NOMO-1 treated with dmso at 0.1 percent for 144 hours (cell line): ENCODE measurements around the gene SCARB1.

Experiments used
- DNase-seq: peaks from one replicate; lab custom pipeline; 2025; ENCODE audit not compliant: unreplicated experiment; lab: John Stamatoyannopoulos, UW

Gene SCARB1

DNA sequence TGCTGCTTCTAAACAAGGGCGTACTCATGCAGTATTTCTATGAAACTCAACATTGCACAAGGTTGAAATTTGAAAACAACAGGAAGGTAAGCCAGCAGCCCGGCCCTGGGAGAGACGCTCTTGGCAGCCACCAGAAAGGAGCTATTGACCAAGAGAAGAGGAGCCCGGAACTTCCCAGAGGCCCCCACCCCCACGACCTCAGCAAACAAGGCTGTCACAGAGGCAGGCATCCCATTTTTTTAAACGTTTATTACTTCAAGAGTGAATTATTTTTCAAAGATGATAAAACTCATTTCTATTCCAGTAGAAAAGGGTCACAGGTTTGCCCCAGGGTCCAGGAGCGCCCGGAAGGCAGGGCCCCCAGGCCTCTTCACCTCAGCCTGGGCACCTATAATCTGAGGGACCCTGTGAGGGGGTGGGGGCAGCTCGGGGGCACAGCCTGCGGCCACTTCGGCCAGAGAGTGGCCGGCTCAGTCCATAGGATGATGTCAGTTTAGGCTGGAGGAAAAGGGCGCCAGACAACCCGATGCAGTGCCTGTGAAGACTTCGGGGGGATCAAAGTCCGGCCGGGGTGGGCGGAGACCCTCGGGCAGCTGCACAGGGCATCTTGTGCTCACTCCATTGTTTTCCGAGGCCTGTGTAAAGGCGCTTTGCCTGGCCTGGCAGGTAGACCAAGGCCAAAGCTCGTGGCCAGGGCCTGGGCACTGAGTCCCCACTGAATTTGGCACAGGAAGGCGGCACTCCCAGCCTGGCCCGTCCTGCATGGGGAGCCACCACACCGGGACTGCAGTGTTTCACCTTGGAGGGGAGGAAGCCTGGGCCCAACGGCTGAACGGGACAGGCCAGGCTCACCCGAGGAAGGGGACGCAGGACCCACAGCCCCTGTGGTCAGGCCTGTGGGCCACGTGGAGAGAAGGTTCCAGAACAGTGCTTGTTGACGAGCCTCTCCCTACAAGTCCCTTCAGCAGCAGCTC, 86.0 kb downstream of the SCARB1 start:
- no peak for DNase-seq

DNA sequence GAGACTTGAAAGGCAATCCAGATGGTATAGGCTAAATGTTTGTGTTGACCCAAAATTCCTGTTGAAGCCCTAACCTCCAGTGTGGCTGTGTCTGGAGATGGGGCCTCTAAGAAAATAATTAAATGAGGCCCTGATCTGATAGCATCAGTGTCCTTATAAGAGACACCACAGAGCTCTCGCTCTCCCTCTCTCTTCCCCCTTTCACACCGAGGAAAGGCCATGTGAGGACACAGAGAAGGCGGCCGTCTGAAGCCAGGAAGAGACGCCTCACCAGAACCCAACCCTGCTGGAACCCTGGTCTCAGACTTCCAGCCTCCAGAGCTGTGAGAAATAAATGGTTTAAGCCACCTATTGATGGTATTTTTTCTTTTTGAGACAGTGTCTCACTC, 87.5 kb downstream of the SCARB1 start:
- DNase-seq, result no peak

DNA sequence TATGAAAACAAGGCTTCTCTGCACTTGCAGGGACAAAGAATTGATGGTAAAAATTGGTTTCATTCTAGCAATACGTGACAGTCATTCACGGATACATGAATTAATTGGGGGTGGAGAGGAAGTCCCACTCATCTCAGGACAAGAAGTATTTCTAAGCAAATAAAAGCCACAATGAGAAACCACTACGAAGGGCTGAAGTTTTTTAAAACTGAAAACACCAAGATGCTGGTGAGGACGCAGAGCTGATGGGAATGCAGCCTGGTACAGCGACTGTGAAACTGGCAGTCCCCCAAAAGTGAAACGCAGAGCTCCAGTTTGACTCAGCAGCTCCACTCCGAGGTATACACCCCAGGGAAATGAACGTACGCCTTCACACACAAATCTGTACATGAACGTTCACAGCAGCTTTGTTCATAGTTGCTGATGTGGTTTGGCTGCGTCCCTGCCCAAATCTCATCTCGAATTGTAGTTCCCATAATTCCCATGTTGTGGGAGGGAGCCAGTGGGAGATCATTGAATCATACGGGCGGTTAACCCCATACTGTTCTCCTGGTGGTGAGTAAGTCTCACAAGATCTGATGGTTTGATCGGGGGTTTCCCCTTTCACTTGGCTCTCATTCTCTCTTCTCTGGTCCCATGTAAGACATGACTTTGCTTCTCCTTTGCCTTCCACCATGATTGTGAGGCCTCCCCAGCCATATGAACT, 89.0 kb downstream of the SCARB1 start:
- peak; percentile 55 for DNase-seq

GRCh38 chr12:124774054-124774461, 89.6 kb downstream of the SCARB1 start:
- peak; percentile 73 for DNase-seq

DNA sequence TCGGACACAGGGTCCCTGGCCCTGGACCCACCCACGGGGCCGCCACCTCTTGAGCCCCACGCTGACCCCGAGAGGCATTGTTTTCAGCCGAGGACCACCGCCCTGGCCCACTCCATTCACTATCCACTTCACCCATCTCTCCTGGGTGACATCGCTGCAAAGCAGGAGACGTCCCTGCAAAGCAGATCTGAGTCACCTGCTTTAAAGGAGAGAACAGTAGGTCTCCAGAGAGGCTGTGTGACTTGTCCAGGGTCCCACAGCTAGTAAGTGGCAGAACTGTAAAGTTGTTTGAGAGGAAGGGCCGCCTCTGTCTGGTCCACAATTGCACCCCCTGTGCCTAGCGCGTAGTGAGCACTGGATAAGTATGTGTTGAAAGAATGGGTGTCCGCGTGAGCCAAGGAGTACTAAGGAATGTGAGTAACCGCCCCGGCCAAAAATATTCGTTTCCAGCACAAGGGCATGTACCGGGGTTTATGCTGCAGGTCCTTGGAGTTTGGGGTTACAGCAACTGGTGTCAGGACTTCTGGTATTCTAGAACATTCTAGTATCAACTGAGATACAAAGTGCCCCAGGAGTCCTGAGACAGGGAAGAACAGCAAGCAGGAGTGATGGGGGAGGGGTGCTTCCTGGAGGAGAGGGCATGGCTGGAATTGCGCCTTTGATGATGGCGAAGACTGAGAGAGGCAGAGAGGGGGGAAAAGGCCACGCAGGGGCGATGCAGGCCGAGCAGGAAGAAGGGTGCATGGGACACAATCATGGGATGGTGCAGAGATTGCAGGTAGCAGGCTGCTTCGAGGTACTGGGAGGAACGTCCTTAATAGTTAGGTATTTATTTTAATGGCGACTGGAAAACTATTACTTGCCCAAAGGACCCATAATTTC, 91.1 kb downstream of the SCARB1 start:
- no peak for DNase-seq

GRCh38 chr12:124771462-124772288, 92.0 kb downstream of the SCARB1 start:
- peak; percentile 68 for DNase-seq

GRCh38 chr12:124770728-124771127, 92.9 kb downstream of the SCARB1 start:
- DNase-seq, result no peak

- no peak for DNase-seq
Observed at GRCh38 chr12:124769881-124770512, 93.7 kb downstream of the SCARB1 start.

GRCh38 chr12:124769163-124769530, 94.5 kb downstream of the SCARB1 start:
- no peak for DNase-seq

DNA sequence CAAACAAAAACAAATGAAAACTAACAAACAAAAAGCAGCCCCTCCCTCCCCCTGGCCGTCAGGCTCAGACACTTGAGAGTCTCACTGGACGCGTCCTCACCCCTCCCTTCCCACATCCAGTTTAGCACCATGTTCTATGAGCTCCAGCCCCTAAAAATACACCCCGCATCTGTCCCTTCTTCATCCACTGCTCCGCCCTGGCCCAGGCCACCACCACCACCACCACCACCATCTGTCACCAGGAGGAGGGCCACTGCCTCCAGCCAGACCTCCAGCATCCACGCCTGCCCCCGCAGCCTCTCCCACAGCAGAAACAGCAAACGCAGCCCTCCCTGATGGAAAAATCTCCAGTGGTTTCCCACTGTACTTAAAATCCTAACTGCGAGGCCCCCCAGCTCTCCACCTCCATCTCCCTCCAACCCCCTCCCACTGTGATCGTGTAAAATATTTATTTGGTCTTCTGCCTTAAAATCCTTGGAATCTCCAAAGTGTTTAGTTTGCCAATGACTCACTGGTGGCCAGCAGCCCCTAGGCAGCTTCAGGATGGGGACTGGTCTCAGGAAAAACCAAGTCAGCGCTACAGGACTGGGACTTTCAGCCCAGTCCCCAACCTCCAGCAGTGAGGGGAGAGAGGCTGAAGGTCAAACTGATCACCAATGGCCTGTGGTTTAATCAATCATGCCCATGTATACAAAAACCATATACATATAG, 95.1 kb downstream of the SCARB1 start:
- DNase-seq, result no peak

- peak; percentile 65 for DNase-seq
Observed at GRCh38 chr12:124767066-124767821, 96.4 kb downstream of the SCARB1 start.

GRCh38 chr12:124766727-124767065, 97.0 kb downstream of the SCARB1 start:
- DNase-seq, result peak; percentile 43

DNA sequence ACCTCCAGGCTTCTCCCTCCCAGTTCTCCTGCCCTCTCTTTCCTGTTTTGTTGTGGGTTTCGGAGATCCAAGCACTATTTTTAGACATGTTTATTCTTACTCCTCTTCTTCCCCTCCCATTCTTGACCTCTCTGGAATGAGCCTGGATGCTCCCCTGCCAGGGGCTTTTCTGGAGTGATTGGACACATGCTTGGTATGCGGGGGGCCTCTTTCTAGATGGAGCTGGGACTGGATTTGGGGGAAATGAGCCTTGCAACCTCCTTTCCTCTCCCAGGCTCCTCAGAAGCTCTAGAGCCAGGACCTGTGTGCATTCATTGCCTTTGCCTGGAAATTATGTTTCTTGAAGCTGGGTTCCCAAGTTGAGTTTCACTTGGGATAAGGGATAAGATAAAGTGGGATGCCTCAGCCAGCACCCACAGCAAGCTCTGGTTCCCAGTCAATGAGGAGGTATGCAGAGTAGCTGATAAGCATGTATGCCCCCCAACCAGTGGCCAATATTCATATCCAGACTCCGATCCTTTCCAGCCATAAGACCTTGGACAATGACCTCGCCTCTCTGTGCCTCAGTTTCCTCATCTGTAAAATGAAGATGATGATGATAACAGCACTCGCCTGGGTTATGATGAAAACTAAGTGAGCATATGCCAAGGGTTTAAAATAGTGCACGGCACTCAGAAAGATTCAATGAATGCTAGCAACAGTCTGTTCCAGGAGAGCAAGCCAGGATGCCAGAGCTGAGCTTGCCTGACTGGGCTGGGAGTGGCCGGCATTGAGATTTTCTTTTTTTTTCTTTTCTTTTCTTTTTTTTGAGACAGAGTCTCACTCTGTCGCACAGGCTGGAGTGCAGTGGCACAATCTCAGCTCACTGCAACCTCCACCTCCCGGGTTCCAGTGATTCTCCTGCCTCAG, 97.8 kb downstream of the SCARB1 start:
- DNase-seq, result no peak

DNA sequence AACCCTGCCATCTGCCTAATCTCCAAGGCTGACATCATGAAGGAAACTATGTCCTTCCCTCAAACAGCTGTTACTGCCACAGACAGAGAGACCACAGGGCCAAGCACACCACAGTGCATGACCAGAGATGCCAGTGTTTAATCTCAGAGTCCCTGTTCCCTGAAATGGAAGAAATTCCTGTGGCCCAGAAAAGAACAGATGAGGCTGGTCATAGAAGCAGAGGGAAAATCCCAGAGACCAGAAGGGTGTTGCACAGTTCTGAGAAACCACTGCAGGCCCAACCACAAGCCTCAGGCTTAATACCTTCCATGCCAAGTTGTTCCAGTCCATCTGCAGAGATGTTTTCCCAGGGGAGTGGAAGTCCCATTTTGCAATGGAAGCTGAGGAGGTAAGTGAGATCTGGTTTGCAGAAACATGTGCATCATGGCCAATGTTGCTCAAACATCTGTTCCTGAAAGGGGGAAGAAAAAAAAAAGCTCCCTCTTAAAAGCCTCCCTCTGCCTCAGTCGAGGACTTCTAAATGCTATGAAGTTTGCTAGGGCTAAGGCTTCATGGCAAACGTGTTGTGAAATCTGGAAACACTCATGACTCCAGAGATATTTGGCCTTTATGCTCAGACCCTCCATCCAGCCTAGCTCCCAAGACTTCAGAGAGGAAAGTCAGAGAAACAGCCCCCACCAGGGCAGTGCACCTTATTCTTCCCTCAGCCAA, 98.6 kb downstream of the SCARB1 start:
- DNase-seq, result no peak

GRCh38 chr12:124764451-124764850, 99.2 kb downstream of the SCARB1 start:
- no peak for DNase-seq

- DNase-seq, result no peak
Observed at GRCh38 chr12:124763594-124763979, 100.1 kb downstream of the SCARB1 start.
